Fibroblast of skin of abdomen (primary cell): Measurements from ENCODE around the gene KIF16B.
"Not testable (repeated sequence)": the region's sequence is repeated elsewhere in the genome, so short reads cannot be mapped to it uniquely, and the experiment has no call there.

Source experiments
- DNase-seq: peaks from one replicate; pipeline ENCODE4 v3.0.0-alpha.2; 2013

Gene KIF16B

DNA sequence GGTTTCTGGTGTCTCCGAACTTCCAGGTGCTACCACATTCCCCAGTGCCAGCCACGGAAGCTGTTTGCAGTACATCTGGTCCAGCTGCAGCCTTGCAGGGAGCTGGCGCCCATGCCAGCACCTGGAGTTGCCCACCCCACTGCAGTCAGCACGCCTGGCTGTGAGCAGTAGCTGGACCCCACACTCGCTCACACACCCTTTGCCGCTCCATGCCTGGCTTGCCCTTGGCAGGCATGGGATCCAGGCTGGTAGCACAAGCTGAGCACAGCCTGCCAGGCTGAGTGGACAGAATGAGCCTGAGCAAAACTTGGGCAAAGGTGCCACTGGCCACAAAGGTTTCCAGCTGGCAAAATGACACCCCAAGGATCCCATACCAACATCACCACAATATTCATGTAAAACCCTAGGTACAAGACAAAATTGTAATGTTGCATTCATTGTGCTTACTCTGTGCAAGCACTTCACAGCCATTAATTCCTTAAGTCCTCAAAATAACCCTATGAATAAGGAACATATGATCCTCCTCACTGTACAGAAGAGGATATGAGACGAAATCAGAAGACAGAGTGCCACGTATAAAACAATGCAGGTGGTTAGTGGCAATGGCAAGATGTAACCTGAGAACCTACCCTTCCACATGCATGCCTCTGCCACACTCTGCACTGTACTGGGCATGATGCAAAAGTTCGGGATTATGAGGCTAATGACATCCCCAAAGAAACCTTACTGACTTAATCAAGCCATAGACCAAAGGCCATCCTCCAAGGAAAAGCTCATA is 18.3 kb downstream of the KIF16B start:
- no peak for DNase-seq

DNA sequence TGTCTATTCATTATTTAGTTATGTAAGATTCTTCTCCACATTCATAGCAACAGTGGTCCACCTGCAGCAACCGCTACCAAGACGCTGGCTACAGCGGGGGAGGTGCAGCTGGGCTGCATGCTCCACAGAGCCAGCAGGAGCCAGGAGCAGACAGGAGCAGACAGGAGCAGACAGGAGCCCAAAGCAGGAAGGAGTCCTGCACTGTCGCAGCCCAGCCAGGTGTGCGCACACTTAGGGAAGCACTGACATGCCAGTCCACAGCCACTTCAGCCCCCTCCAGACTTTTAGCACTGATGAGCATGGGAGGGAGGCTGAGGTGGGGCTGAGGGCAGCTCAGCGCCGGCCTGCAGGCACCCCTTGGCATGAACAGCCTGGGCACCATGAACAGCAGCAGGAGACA is 19.6 kb downstream of the KIF16B start:
- no peak for DNase-seq

DNA sequence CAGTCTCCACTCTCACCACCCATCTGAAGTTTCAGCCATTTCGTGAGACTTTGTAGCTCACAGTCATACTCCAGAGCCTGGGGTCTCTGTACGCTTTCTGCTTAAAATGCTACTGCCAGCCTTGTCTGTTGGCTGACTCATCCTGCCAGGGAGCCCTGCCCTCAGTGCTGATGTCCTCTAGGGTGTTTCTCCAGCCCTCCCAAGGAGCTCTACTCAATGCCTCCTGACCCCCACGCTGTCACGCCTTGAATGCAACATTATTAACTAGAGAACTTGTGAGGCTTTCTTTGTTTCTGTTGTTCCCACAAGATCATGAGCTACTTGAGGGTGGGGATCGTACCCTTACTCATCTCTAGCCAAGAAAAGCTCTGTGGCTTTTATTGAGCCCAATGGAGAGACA is 20.1 kb downstream of the KIF16B start:
- DNase-seq = no peak

DNA sequence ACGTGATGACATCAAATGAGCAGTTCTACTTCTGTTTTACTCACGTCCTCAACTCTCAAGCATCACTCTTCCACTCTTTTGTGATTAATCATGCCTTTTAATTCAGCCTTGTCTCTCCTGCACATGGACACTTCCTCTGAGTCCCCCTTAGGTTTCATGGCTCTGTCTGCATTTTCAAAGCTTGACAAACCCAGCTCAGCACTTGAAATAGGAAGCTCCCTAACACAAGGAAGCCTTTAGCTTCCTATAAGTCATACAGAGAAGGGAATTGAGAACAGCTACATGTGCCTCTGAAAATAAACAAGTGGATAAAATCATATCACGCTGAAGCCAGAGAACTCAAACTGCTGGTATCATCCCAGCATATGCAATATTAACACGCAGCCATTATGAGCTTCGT is 21.2 kb downstream of the KIF16B start:
- no peak for DNase-seq

DNA sequence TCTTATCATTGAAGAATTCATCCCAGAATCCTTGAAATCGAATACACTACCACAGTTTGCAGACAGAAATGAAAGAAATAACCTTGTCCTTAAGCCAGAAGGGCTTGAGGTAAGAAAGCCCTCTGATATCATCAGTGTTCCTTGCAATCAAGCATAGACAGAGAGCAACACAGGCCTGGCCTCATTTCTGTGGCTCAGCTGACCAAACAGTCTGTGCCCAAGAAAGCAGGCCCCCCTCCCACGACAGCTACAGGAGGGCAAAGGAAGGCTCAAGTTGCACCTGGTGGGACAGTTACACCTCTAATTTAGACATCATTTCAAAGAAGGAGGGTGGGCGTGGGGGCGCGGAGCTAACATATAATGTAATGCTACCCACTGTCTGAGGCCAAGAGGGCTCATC is 21.6 kb downstream of the KIF16B start:
- no peak for DNase-seq

DNA sequence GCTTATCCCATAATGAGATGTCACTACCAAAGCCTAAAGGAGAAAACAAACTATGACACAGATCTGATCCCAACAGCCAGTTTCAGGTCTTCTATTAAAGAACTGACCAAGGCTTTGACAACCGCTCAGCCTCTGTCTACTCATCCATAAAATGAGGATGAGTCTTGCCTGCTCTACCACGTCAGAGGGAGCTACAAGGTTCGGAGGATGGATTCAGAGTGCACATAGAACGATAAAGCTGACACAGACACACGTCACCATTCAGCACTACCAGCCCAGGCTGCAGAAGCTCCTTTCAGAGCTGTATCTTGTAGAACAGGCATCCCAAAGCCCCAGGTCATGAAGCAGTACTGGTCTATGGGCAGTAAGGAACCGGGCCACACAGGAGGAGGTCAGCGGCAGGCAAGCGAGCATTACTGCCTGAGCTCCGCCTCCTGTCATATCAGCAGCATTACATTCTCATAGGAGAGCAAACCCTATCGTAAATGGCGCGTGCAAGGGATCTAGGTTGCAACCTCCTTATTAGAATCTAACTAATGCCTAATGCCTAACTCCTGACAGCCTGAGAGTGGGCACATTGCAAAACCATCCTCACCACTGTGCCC is 25.1 kb downstream of the KIF16B start:
- DNase-seq = no peak

DNA sequence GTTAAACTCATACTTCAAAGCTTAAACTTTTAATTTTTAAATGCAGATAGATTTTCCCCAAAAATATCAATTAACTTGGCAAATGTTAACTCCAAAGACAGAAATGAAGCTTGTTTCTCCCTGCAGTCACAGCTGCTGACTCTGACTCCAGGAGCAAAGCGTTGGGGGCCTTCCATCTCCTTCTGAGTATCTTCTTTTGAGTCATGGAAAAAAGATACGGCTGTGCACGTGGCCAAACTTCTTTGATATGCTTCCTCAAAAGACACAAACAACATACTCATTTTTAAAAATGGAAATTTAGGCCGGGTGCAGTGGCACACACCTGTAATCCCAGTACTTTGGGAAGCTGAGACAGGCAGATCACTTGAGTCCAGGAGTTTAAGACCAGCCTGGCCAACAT is 28.3 kb downstream of the KIF16B start:
- DNase-seq = no peak

DNA sequence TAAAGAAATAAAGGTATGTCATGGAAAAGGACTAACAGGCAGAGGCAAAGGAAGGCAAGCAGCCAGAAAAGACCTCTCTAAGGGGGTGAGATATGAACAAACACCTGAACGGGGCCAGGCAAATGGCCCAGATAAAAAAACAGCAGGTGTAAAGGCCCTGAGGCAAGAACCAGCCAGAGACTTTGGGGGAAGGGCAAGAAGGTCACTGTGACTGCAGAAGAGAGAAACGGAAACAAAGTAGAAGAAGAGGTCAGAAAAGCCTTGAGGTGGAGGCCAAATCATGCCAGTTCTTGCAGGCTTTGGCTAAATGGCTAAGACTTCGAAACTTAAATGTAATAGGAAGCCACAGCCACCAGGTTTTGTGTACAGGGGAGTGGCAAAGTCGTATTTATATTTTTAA is 30.8 kb downstream of the KIF16B start:
- DNase-seq = no peak

DNA sequence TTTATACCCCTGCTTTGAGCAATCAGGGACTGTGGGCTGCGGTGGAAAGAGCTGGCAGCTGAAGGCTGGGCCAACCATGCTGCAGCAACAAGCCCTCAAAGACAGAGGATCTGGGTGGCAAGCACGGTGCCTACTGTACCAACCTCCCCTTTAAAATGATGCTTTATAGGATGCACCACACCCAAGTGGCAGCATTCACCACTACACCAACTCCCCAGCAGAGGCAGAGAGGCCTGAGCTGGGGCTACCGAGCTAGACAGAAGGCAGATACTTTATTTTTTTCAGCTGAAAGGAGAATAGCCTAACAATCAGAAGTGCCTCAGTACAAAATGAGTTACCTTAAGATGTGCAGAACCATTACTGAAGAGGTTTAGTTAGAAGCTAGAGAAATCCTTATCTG is 31.4 kb downstream of the KIF16B start:
- DNase-seq = no peak

DNA sequence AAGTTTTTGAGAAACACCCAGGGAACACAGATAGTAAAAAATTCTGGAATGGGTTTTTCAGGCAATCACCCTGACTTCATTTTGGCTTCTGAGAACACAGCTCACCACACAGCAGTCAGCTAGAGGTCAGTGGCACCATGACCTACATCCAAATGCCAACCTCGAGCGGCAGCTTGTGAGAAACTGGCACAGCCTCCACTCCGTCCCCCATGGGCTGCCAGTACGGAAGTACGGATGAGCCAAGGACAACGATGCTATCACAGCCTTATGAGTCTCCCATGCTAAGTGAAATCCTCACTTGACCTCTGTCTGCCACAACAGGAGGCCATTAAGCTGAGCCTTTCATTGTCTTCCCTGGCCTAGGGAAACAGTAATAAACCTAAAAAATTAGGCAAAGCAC is 32.0 kb downstream of the KIF16B start:
- DNase-seq = no peak

DNA sequence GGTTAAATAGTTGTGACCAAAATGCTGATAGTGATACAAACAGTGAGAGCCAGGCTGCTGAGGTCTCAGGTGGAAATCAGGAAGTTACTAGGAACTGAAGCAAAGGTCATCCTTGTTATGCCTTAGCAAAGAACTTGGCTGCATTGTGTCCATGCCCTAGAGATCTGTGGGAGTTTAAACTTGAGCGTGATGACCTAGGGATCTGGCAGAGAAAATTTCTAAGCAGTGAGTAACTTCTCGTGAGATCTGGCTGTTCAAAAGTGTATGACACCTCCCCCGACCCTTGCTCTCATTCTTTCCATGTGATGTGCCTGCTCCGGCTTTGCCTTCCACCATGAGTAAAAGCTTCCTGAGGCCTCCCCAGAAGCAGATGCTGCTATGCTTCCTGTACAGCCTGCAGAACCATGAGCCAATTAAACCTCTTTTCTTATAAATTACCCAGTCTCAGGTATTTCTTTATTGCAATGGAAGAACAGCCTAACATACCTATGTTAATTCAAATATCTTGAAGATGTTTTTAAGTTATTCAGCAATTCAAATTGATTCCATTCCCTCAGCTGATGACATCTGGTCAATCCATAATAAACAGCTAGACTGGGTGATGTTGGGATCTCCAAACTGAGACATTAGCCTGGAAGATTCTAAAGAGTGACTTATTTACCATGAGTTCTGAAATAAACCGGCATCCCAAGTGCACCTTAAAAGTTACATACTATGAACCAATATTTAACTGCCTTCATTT is 33.8 kb downstream of the KIF16B start:
- DNase-seq = peak; percentile 4

DNA sequence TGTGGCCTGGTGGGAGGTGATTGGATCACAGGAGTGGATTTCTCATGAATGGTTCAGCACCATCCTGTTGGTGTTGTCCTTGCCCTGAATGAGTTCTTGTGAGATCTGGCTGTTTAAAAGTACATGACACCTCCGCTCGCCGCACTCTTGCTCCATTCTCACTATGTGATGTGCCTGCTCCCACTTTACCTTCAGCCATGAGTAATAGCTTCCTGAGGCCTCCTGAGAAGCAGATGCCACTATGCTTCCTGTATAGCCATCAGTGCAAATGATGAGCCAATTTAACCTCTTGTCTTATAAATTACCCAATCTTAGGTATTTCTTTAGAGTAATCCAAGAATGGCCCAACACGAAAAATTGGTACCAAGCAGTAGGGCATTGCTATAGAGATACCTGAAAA is 34.5 kb downstream of the KIF16B start:
- no peak for DNase-seq

DNA sequence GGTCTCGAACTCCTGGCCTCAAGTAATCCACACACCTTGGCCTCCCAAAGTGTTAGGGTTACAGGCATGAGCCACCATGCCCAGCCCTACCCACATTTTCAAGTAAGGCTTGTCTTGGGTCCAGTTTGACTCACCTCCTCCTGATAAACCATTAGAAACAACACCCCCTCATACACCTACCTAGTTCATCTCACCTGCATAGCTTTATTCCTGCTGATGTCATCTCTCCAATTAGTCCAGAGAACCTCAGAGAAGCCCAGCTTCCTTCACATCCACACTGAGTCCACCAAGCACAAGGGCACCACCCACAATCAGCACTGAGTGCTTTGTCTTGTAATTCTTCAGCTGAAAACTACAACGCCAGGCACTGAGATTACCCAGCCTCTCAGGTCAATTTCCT is 35.3 kb downstream of the KIF16B start:
- no peak for DNase-seq

DNA sequence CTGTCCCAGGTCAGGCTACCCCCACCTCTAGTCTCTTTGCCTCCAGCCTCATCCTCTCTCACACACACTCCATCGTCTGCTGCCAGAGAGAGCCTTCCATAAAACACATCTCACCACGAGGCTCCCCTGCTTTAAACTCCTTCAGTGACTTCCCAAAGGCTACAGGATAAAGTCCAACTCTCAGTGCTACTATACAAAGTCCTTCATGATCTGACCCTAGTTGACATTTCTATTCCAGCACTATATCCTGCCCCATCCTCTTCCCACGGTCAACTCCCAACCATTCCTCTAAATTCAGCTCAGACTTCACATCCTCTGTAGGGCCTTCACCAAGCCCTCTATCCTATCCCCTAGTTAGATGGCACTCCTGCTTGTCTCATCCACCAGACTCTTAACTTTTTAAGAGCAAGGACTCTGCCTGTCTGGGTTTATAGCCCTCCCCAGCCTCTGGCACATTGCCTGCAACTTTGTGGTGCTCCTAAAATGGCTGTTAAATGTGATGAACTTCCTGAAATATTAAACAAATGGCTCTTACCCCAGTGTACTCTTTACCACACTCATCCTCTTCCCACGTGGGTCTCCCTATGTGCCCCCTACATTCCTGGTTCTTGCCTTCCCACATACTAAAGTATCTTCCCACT is 36.1 kb downstream of the KIF16B start:
- no peak for DNase-seq

DNA sequence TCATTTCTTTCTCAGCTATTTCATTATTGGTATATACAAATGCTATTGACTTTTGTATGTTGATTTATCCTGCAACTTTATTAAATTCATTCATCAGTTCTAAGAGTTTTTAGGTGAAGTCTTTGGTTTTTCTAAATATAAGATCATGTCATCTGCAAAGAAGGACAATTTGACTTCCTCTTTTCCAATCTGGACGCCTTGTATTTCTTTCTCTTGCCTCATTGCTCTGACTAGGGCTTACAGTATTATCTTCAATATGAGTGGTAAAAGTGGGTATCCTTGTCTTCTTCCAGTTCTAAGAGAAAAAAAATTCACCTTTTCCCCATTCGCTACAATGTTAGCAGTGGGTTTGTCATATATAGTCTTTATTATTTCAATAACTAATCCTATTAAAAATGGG is 38.0 kb downstream of the KIF16B start:
- DNase-seq = no peak

DNA sequence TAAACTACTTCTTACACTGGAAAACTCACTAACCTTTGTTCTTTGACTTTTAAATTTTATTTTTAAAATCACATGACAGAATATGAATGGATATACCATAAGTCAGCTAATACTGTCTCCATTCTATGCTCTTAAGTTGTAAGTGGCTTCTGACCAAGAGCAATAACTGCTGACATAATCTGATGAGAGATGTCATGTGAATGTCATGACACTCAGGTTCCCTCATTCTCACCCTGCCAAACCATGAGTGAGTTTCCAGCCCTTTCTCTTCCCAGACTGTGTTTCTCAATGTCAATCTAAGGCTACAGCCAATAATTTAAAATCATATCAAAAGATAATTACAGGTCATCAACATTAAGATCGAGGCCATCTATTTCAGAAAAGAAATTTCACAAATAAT is 39.7 kb downstream of the KIF16B start:
- DNase-seq = no peak

DNA sequence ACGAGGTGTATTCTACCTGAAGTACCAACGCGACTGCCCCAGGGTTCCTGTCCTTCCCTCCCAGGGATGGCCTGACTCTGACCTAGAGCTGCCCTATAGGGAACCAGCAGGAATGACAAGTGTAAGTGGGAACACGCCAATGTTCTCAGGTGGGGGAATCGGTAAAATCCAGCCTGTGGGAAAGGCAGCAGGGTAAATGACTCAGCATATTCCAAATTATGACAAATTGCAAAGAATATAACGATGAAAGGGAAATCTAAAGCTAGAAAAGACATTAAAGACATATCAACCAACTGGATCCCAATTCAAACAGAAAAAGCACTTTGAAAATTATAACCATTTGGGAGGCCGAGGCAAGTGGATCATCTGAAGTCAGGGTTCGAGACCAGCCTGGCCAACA is 41.8 kb downstream of the KIF16B start:
- DNase-seq = no peak

DNA sequence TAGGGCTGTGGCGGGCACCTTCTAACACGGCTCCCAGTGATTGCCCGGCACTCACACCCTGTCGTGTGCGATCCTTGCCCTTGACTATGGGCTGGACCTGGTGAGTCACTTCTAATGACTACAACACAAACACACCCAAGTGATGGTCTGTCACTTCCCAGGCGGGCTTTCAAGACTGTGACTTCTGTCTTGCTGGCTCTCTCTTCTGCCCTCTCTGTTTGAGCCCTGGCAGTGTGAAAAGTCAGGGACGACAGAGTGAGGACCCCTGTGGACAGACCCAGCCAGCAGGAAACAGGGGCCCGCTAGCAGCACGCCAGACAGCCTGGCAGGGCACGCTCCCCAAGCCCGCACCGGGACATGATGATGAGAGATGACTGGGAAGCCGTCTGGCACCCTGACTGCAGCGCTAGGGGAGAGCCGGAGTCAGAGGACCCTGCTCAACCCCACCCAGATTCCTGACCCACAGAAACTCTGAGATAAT is 43.0 kb downstream of the KIF16B start:
- DNase-seq = no peak

DNA sequence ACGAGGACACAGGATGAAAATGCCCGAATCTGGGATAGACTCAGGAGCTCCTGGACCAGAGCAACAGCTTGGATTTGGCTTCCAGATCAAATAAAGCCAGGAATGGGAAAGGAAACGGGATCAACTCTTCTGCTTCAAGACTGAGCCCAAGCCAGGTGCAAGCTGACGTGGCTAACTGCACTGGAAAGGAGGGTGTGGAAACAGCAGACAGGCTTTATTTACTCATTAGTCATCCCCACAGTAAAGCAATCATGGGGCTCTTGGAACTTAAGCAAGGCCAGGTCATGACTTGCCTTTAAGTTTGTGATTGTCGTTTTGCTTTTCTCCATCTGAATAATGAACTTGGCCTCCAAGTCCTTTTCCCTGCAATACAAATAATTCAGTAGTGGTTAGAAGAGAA is 45.2 kb downstream of the KIF16B start:
- DNase-seq = peak; percentile 29

DNA sequence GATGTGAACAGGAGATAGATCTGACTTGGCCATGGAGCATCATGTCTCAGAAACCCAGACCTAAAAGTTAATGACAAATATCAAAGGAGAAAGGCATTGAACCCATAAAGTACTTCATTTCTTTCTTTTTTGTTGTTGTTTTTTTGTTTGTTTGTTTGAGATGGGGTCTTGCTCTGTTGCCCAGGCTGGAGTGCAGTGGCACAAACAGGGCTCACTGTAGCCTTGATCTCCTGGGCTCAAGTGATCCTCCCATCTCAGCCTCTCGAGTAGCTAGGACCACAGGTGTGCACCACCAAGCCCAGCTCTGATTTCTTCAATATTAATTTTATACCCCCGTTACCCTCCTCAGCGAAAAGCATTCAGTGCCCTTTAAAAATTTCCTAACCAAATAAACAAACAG is 45.8 kb downstream of the KIF16B start:
- no peak for DNase-seq

DNA sequence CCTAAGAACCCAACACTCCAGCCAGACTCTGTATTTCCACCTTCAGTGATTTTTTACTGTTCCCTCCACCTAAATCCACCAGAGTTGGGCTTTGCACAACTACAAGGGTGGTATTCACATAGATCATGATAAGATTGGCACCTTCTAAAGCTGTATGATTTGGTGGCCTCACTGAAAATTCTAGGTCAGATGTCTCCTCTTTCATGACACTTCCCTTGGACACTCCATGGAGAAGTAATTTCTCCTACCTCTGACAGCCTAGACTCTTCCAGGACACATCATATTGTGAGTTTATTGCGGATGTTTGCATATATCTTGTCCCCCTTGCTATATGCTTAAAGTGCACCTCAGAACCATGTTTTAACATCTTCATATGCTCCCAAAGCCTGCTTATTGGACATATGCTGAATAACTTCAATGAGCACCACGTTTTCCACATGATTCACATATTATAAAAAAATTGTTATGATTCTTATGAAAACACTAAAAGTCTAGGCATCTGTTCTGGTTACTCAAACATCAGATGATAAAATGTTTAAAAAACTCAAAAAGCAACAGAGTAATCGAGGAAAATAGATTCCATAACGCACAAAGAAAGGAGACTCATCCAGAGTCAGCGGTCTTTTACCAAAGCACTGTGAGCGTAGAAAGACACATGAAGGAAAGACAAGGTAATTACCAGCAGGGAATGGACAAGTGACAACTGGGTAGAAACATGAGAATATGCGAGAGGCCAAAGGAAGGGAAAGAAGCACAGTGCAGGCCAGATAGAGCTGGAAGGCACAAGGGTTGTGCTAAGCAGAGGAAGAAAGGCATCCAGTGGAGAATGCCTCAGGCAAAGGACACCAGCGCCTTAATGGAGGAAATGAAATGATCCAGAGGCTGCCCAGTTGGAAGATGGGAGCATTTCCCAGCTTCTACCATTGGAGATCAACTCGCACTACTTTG is 46.5 kb downstream of the KIF16B start:
- no peak for DNase-seq

DNA sequence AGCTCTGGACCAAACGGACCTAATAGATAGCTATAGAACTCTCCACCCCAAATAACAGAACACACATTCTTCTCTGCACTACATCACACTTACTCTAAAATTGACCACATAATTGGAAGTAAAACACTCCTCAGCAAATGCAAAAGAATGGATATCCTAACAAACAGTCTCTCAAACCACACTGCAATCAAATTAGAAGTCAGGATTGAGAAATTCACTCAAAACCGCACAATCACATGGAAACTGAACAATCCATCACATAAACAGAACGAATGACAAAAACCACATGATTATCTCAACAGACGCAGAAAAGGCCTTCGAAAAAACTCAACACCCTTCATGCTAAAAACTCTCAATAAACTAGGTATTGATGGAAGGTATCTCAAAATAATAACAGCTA is 50.6 kb downstream of the KIF16B start:
- not testable (repeated sequence) for DNase-seq
